ENCODE measurements around the gene CST4. TPM values are rescaled to one million over a fixed set of nuclear protein-coding genes. Genes with fewer than 3 reads are reported as not detected.
"Not testable (repeated sequence)": the region's sequence is repeated elsewhere in the genome, so short reads cannot be mapped to it uniquely, and the experiment has no call there.

CST4 gene, protein sequence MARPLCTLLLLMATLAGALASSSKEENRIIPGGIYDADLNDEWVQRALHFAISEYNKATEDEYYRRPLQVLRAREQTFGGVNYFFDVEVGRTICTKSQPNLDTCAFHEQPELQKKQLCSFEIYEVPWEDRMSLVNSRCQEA
- not detected for total RNA-seq

GRCh38 chr20:23688684-23689398 lies at the start of gene CST4:
Gene CST4 (minus strand): TSS chr20:23689038. CDS start chr20:23688969, 69 bp downstream.
- POLR2A ChIA-PET; CTCF ChIA-PET; DNase-seq; H3K27ac Mint-ChIP-seq; H3K4me1 Mint-ChIP-seq; H3K36me3 Mint-ChIP-seq (ENCODE audit: low read depth); H3K9me3 Mint-ChIP-seq; H3K27me3 Mint-ChIP-seq; H3K4me3 Mint-ChIP-seq: not testable (repeated sequence)

DNA sequence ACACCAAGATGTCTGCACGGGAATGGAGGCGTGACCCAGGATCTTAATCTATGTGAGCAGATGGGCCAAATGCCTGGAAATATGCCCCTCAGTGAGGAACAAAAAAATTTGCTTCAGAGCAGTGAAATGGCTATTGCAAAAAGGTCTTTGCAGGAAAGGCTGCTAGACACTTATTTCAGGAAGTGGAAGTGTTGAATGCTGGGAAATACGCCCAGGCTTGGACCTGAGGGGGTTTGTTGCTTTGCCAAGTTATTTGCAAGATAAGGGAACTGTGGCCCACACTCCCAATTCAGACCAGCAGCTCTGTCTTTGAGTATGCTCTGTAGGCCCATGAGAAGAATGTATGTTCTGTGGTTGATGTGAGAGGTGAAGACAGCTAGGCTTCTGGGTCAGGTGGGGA lies 46.6 kb upstream of the CST4 start:
- H3K36me3 Mint-ChIP-seq (ENCODE audit: low read depth); POLR2A ChIA-PET; H3K4me3 Mint-ChIP-seq; H3K4me1 Mint-ChIP-seq; DNase-seq; H3K9me3 Mint-ChIP-seq; H3K27ac Mint-ChIP-seq; CTCF ChIA-PET: not testable (repeated sequence)
- H3K27me3 Mint-ChIP-seq = peaks cover 22% of the 10 kb centered on the region

DNA sequence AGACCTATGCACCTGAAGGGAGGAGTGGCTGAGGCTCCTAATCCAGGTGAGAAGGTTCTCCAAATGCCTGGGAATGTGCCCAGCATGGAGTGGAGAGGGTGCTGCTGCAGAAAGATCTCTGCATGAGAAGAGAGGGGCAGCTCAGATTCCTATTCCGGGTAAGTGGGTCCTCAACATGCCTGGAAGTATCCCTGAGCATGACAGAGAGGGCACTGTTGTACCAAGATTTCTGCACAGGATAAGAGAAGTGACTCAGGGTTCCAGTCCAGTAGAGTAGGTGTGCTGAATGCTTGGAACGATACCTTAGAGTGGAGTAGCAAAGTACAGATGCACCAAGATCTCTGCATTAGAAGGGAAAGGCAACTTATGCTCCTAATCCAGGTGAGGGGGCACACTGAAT lies 46.1 kb upstream of the CST4 start:
- DNase-seq; H3K36me3 Mint-ChIP-seq (ENCODE audit: low read depth); H3K4me1 Mint-ChIP-seq; H3K4me3 Mint-ChIP-seq; H3K27ac Mint-ChIP-seq; POLR2A ChIA-PET; CTCF ChIA-PET; H3K9me3 Mint-ChIP-seq: not testable (repeated sequence)
- H3K27me3 Mint-ChIP-seq = peaks cover 21% of the 10 kb centered on the region

DNA sequence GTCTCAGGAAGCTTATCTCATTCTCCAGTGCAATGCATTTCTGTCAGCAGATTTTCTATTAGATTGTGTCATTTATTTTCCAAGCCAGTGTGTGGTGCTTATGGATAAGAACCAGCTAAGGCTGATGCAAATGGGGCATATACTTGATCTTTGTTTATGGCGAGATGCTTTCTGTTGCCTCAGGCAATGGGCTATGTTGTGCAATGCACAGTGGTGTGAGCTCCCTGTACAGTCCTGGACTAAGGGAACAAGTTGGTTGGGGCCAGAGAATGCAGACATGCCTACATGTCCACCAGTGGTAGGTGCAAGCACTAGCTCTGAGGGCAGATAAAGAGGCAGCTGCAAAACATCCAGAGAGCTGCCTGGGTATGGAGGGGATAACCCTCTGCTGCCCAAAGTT lies 45.6 kb upstream of the CST4 start:
- H3K9me3 Mint-ChIP-seq; H3K4me1 Mint-ChIP-seq; H3K27ac Mint-ChIP-seq; POLR2A ChIA-PET; CTCF ChIA-PET; H3K36me3 Mint-ChIP-seq (ENCODE audit: low read depth); DNase-seq; H3K4me3 Mint-ChIP-seq: not testable (repeated sequence)
- peaks cover 21% of the 10 kb centered on the region for H3K27me3 Mint-ChIP-seq

- Mint-ChIP-seq H3K9me3 (no peaks in the 10 kb centered on the region), H3K36me3 (ENCODE audit: low read depth) (no peaks in the 10 kb centered on the region), H3K4me1 (no peaks in the 10 kb centered on the region), H3K27ac (no peak overlapping the region), H3K4me3 (no peak overlapping the region), H3K27me3 (peaks cover 11% of the 10 kb centered on the region)
- ChIA-PET POLR2A (no interaction called here), CTCF (no interaction called here)
- no peak for DNase-seq
Measured at GRCh38 chr20:23727016-23727415, 38.2 kb upstream of the CST4 start.

DNA sequence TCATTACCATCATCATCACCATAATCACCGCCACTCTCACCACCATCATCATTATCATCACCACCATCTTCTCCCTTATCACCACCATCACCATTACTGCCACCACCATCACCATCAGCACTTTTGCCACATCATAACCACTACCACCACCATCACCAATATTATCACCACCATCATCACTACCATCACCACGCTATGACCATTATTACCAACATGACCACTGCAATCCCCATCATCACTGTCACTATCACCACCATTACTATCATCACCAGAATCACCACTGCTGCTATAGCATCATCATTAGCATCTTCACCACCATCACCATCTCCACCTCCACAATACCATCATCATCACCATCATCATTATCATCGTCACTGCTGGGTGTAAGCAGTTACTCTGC lies 36.3 kb upstream of the CST4 start:
- POLR2A ChIA-PET = no interaction called here
- H3K27me3 Mint-ChIP-seq = peaks cover 2% of the 10 kb centered on the region

GRCh38 chr20:23723659-23724307 lies 34.9 kb upstream of the CST4 start:
- H3K4me1 Mint-ChIP-seq; H3K27ac Mint-ChIP-seq; H3K36me3 Mint-ChIP-seq (ENCODE audit: low read depth); POLR2A ChIA-PET; CTCF ChIA-PET; H3K9me3 Mint-ChIP-seq; H3K27me3 Mint-ChIP-seq; H3K4me3 Mint-ChIP-seq: not testable (repeated sequence)
- peak; percentile 37 for DNase-seq

More for the DNA sequence above, 36.3 kb upstream of the CST4 start:
- CTCF ChIA-PET = no interaction called here
- no peak overlapping the region for H3K4me3 Mint-ChIP-seq
- DNase-seq = no peak
- H3K27ac Mint-ChIP-seq = no peak overlapping the region
- H3K4me1 Mint-ChIP-seq = no peaks in the 10 kb centered on the region
- no peaks in the 10 kb centered on the region for H3K9me3 Mint-ChIP-seq
- no peaks in the 10 kb centered on the region for H3K36me3 Mint-ChIP-seq (ENCODE audit: low read depth)

GRCh38 chr20:23722851-23723250 lies 34.0 kb upstream of the CST4 start:
- H3K4me3 Mint-ChIP-seq; H3K9me3 Mint-ChIP-seq; POLR2A ChIA-PET; DNase-seq; CTCF ChIA-PET; H3K36me3 Mint-ChIP-seq (ENCODE audit: low read depth); H3K4me1 Mint-ChIP-seq; H3K27me3 Mint-ChIP-seq; H3K27ac Mint-ChIP-seq: not testable (repeated sequence)

GRCh38 chr20:23721962-23722361 lies 33.1 kb upstream of the CST4 start:
- Mint-ChIP-seq H3K4me3 (no peak overlapping the region), H3K4me1 (no peaks in the 10 kb centered on the region), H3K27ac (no peak overlapping the region), H3K9me3 (no peaks in the 10 kb centered on the region), H3K36me3 (ENCODE audit: low read depth) (no peaks in the 10 kb centered on the region), H3K27me3 (no peaks in the 10 kb centered on the region)
- CTCF ChIA-PET = no interaction called here
- POLR2A ChIA-PET = no interaction called here
- DNase-seq = no peak

DNA sequence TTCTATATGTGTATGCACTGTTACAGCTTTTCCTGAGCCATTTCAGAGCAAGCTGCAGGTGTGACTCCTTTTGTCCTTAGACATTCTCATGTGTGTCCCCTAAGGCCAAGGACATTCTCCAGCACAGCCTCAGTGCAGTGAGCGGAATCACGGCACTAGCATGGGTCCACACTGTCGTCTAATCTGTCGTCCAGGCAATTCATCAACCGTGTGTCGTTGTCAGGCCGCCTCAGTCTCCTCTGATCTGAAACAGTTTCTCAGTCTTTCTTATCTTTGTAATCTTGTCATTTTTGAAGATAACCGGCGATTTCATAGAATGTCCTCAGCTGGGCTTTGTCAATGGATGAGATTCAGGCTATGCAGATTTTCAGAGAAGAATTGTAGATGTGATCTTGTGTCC lies 30.5 kb upstream of the CST4 start:
- H3K27me3 Mint-ChIP-seq; H3K27ac Mint-ChIP-seq; H3K4me1 Mint-ChIP-seq; POLR2A ChIA-PET; H3K4me3 Mint-ChIP-seq; CTCF ChIA-PET; H3K9me3 Mint-ChIP-seq; DNase-seq; H3K36me3 Mint-ChIP-seq (ENCODE audit: low read depth): not testable (repeated sequence)

- H3K27ac Mint-ChIP-seq; H3K9me3 Mint-ChIP-seq; POLR2A ChIA-PET; H3K27me3 Mint-ChIP-seq; H3K4me1 Mint-ChIP-seq; H3K4me3 Mint-ChIP-seq; DNase-seq; CTCF ChIA-PET; H3K36me3 Mint-ChIP-seq (ENCODE audit: low read depth): not testable (repeated sequence)
Measured at GRCh38 chr20:23711778-23712177, 22.9 kb upstream of the CST4 start.

DNA sequence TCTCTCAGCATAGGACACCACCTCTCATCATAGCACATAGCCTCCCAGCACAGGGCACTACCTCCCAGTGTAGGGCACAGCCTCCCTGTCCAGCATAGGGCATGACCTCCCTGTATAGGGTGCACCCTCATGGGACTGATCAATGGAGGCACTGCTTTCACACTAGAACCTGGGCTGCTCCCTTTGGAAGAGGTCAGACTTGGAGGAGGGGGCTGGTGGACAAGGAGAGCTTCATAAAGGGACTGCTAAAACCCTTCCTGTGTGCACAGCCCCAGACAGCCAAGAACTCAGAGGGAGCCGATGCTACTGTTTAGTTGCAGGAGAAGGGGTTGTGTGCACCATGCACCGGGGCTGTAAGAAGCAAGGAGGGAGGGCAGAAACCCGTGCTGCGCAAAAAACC lies 21.9 kb upstream of the CST4 start:
- Mint-ChIP-seq H3K27ac (no peak overlapping the region), H3K27me3 (peaks cover 6% of the 10 kb centered on the region), H3K9me3 (no peaks in the 10 kb centered on the region), H3K4me1 (no peaks in the 10 kb centered on the region), H3K4me3 (no peak overlapping the region), H3K36me3 (ENCODE audit: low read depth) (no peaks in the 10 kb centered on the region)
- CTCF ChIA-PET = no interaction called here
- POLR2A ChIA-PET = no interaction called here
- DNase-seq = no peak

- Mint-ChIP-seq H3K4me1 (no peaks in the 10 kb centered on the region), H3K4me3 (no peak overlapping the region), H3K27ac (no peak overlapping the region), H3K9me3 (no peaks in the 10 kb centered on the region), H3K27me3 (peaks cover 2% of the 10 kb centered on the region), H3K36me3 (ENCODE audit: low read depth) (no peaks in the 10 kb centered on the region)
- no peak for DNase-seq
- ChIA-PET POLR2A (no interaction called here), CTCF (no interaction called here)
Measured at GRCh38 chr20:23705895-23706294, 17.1 kb upstream of the CST4 start.

- no peaks in the 10 kb centered on the region for H3K4me1 Mint-ChIP-seq
- peaks cover 2% of the 10 kb centered on the region for H3K27me3 Mint-ChIP-seq
- no peak for DNase-seq
- no peaks in the 10 kb centered on the region for H3K36me3 Mint-ChIP-seq (ENCODE audit: low read depth)
- H3K9me3 Mint-ChIP-seq = no peaks in the 10 kb centered on the region
- CTCF ChIA-PET = no interaction called here
- H3K27ac Mint-ChIP-seq = no peak overlapping the region
- POLR2A ChIA-PET = no interaction called here
- H3K4me3 Mint-ChIP-seq = no peak overlapping the region
Measured at GRCh38 chr20:23702021-23702420, 13.2 kb upstream of the CST4 start.
